GDM1 (cell line): ENCODE data around the gene ARHGEF10L.

Experiments
- DNase-seq: peaks from one replicate; lab custom pipeline; 2025; lab: John Stamatoyannopoulos, UW

Gene ARHGEF10L

DNA sequence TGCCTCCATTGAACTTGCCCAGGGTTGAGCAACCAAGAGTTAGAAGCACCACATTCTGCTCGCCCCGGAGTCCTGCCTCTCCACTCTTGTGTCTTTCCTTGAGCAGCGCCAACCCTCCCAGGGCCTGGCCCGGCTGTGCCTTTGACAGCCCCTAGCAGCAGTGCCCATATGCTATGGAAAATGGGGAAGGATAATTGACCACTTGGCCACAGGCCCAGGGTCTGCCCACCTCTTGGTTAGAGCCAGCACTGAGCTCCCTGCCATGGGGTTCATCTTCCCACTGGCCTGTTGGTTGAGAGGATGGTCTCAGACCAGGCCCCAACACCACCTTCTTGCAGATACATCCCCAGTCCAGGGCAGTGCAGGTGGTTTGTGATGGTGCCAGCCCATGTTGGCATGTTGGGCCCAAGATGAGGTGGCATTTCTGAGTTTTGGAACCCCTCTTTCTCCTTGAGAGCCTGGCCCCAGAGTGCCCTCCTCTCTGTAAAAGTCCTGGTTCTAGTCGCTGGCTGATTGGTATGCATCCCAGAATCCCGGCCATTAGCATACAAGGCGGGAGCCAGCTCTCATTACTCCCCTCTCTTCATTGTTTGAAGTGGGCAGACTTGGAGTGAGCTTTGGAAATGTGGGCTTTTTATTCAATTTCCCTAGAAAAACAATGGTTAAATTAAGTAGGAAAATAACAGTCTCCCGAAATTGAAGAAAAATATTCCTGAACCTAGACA lies 7.6 kb downstream of the ARHGEF10L start:
- DNase-seq: no peak

DNA sequence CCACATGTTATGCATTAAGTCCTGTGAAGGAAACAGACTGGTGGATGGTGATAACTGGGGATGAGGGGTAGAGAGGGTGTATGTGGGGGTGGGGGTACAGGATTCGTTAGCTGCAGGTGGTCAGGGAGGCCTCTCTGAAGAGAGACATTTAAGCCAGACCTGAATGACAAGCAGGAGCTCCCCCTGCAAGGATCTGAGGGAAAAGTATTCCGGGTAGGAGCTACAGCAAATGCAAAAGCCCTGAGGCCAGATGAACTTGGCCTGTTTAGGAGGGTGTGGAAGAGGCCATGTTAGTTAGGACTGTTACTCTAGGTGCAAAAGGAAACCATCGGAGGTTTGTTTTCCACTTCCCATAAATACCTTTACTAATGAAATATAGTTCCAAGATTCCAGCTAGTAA lies 9.9 kb downstream of the ARHGEF10L start:
- no peak for DNase-seq

DNA sequence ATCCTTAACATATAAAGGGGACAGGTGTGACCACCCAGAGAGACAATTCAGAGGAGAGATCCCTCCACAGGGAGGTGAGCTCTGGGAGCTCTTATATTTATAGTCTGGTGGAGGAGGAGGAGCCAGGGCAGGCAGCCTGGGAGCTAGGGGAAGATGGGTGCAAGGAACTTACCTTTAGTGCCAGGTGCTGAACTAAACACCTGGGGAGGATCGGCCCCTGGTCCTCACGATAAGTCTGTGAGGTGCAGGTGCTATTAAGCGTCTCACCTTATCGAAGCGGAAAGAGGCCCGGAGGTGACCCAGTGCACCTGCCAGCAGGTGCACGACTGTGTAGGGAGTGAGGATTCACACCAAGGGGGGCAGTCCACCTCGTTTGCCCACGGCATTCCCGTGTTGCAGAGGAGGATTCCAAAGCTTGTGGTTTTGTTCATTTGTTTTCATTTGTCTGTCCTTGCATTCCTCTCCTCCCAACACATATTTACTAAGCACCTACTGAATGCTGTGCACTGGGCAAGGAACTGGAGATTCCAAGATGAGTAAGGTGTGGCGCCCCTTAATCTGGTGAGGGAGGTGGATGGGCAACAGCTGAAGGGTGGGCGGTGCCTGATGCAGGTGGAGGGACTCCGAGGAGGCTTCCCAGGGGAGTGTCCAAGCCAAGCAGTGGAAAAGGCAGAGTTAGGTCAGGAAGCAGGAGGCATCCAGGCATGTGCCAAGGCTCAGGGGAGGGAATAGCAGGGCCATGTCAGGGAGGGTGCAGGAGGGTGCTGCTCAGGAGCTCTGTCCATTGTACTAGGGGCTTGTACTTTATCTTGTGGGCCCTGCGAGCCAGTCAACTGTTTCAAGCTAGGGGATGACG lies 11.5 kb downstream of the ARHGEF10L start:
- DNase-seq: no peak

DNA sequence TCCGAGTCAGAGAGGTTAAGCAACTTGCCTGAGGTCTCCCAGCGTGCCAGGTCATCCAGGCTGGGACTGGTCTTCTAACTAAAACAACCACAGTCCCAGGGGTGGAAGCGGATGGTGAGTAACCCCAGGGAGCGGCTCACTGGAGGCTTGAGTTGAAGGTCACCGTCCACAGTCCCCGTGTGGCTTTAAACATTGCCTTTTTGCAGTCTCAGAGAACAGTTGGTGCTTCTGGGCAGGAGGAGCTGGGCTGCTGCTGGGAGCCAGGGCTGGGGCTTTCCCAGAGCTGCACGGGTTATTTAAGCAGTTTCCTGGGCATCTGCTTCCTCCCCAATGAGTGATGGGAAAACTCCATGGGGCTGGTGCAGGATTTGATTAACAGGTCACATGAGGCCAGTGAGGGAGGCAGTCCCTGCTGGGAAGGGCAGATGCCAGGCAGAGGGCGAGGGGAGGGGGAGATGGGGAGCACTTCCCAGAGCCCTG lies 12.3 kb downstream of the ARHGEF10L start:
- DNase-seq: no peak

DNA sequence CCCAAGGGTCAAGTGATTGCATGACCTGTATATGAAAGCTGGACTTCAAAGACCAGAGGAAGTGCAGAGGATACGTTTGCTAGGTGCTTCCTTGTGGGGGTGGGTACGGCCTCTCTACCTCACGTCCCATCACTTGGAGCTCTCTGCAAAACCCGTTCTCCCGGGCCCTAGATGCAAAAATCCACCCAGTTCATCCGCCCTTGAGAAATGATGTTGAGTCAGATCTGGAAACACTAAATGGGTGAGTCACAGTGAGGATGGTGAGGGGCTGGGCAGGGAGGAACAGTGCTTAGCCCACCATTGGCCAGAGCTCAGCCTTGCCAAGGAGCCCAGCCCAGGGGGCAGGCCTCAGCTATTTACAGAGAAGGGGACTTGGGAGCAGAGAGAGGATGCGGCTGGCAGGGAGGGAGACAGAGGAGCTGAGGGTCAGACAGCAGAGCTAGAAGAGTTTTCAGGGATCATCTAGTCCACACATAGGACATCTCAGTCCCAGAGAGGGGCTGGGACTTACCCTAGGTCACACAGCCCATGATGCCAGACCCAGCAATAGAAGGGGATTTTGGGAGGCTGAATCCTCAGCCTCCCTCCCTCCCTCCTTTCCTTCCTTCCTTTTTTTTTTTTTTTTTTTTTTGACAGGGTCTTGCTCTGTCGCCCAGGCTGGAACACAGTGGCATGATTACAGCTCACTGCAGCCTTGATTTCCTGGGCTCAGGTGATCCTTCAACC lies 14.6 kb downstream of the ARHGEF10L start:
- no peak for DNase-seq

DNA sequence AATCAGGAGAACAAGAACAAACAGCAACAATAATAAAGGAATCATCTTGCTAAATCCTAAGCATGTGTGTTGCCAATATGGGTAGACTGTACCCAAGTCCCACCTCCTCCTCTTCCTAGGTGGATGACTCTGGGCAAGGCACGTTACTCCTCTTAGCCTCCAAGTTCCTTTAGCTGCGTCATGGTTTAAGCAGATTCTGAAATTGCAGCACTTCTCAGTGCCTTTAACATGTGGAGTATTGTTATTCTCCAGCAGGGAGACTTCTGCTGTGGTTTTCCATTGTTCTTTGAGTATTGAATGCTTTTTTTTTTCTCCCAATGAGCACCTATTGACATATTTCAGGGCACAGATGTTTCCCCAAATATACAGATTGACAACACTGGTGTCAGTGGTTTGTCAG lies 15.5 kb downstream of the ARHGEF10L start:
- no peak for DNase-seq

DNA sequence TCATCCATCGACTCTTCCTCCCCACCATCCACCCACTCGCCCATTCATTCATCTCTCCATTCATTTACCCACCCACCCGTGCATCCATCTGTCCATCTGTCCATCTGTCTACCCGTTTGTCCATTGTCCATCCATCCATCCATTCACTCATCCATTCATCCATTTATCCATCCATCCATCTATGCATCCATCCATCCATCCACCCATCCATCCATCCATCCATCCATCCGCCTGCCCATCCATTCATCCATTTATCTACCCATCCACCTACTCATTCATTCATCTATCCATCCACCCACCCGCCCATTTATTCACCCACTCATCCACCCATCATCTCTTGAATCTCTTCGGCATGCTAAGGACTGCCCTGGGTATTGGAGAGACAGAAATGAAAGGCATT lies 18.5 kb downstream of the ARHGEF10L start:
- DNase-seq: no peak

DNA sequence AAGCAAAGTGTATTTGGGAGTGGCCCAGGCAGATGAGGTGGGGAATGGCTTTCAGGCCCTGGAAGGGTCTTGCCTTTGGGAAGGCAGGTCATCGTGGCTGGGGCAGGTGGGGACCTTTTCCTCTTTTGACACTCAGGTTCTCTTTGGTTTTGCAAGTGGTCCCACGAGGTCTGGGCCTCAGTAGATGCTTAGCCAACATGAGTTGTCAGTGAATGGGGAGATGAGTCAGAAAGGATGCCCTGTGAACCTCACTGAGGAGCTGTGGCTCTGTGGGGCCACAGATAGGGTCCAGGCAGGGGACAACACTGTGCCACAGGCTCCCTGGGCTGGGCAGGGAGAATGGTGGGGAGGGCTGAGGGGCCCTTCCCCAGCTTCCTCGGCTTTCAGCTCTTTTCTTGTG lies 19.0 kb downstream of the ARHGEF10L start:
- DNase-seq: no peak

DNA sequence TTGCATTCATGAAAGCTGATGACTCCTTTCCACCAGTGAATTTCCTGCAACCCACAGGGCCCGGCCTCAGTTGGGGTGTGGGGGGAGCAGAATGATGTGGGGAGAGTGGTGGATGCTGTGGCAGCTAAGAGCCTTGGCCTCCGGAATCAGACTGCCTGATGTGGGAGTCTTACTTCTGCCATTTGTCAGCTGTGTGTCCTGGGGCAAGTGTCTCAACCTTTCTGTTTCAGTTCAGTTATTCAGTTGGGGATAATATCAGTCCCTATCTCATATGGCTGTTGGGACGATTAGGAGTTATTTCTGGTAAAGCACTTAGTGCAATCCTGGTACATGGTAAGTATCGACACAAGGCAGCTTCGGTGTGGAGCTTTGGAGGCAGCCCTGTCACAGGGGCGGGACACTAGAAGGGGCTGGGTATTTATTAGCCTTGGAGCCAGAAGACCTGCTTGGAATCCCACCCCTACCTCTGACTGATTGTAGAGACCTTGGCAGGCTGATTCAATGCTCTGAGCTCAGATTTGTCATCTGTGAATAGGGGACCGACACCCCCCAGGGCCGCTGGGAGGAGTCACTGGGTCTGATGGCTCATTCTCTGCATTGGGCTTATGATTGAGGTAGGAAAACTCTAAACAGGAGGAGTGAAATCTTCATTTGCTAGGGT lies 19.6 kb downstream of the ARHGEF10L start:
- DNase-seq: no peak

DNA sequence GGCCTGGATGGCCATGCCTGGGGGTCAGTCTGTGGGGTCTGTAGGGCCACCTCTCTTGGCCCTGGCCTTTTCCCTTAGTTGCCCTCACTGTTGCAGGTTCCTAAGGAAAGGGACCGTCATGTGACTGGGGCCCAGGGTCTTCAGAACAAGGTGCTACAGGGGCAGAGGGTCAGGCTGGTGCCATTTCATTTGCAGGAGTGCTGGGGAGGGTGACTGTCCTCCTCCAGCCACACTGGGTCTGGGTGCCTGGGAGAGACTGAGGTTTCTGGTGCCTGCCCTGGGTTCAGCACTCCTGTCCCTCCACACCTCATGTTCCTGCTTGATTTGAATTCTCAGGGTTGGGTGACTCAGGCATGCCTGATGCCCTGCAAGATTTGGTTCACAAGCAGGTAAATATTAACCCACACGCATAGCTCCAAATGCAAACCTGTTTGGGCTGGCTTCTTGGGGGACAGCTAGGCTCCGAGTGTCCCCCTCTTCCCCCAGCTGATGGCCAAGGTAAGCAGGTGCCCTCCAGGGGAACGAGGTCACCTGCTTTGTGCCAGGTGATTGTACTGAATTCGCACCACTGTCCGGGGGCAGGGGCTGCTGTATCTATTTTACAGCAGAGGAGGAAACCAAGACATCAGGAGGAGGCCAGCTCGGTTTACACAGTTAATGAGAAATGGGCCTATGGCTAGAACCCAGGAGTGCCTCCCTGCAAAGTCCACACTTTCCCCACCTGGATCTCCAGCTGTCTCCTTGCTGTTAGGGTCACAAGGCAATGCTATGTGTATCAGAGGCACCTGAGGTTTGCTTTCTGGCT lies 20.3 kb downstream of the ARHGEF10L start:
- no peak for DNase-seq

DNA sequence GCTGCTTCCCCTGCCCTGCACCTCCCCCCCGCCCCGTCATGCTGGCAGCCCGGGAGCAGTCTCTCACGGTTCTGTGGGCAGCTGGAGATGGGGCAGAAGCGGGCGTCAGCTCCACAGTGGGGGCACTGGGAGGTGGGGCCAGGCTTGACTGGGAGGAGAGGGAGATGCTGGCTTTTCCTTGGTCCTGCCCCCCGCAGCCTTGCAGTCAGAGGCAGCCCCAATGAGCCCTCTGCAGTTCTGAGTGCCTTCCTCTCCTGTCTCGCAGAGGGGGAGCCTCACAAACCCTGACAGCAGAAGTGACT lies 21.7 kb downstream of the ARHGEF10L start:
- DNase-seq: no peak

DNA sequence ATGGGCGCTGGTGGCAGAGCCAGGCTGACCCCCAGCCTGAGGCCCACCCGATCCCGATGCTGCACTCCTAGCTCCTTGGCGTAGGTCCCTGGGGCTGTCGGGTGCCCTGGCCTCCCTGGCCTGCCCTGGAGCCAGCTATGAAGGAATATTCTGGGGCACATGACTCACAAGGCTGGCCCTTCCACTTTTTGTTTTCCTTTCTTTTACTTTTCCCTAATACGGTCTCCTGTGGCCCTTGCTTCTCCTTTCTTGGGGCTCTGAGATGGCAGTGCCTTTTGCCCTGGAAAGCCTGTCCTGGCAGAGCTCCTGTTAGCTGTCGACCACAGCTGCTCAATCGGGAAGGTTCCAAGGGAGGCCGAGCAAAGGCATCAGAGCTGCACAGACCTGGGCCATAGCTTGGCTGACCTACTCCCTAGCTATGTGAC lies 22.1 kb downstream of the ARHGEF10L start:
- no peak for DNase-seq

DNA sequence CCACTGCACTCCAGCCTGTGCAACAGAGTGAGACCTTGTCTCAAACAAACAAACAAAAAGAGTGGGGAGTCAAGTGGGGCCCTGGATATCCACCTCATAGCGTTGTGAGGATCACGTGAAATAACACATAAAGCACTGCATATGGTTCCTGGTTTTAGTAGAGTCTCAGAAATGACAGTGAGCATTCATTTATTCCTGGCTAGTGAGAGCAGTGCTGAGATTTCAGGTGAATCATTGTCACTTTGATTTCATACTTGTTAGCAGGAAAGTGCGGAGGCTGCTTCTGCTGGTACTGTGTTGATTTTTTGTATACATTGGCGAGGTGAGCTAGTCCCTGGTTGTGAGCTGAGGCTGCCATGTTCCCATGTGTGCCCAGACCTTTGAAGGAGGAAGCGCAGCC lies 22.9 kb downstream of the ARHGEF10L start:
- DNase-seq: no peak

DNA sequence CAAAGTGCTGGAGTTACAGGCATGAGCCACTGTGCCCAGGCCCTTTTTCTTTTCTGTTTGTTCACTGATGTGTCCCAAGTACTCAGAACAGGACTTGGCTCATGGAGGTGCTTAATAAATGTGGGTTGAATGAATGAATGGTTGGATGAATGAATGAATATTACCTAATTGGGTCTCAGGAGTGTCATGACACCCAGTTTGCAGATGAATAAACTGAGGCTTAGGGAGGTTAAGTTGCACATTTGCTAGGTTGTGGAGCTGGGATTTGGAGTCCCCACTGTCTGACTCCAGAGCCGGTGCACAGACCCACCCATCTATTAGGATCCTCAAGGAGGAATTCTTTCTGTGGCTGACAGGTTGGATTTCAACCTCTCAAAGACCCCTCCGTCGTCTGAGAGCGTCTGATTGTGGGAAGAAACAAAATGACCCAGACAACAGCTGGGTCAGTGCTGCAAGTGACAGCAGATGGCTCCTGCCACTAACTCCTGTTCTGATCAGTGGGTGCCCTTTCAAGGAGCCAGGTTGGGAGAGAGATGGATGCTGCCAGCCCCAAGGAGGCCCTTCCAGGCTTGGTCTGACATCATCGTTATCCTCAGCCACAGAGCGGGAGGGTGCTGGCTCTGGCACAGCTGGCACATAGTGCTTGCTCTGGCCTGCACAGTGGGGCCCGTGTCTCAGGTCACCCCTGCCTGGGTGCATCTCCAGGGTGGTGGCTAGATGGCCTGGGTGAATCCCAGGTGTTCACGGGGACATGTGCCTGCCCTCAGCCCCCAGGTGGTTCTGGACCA lies 24.2 kb downstream of the ARHGEF10L start:
- DNase-seq: no peak

DNA sequence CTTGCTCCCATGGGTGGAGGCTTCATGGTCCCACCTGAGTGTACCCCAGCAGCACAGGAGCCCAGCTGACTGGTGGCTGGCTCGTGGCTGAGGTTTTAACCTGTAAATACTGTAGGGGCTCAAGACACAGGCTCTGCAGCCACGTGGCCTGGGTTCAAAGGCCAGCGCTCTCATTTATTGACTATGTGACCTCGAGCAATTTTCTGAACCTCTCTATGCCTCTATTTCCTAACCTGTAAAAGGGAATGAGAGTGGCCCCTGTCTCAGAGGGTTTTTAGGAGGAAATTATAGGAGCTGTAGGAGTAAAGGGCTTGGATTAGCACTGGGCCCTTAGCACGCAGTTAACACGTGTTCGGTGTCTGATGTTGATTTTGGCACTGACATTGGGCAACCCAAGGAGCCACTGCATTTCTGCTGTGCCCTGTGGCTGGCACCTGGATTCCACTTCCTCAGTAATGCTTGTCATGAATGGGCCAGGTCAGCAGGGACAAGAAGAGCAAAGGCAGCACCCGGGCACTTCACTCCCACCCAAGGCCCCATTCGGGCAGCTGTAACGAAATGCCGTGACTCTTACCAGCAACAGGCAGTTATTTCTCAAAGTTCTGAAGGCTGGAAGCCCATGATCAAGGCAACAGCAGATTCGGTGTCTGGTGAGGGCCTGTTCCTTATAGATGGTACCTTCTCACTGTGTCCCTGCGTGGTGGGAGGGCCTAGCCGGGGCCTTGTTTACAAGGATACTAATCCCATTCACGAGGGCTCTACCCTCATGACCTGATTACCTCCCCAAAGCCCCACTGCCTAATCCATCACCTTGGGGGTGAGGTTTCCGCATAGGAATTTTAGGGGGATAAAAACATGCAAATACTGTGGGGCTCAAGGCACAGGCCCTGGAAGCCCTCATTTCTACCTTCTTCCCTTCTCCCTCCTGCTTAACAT lies 25.2 kb downstream of the ARHGEF10L start:
- no peak for DNase-seq

DNA sequence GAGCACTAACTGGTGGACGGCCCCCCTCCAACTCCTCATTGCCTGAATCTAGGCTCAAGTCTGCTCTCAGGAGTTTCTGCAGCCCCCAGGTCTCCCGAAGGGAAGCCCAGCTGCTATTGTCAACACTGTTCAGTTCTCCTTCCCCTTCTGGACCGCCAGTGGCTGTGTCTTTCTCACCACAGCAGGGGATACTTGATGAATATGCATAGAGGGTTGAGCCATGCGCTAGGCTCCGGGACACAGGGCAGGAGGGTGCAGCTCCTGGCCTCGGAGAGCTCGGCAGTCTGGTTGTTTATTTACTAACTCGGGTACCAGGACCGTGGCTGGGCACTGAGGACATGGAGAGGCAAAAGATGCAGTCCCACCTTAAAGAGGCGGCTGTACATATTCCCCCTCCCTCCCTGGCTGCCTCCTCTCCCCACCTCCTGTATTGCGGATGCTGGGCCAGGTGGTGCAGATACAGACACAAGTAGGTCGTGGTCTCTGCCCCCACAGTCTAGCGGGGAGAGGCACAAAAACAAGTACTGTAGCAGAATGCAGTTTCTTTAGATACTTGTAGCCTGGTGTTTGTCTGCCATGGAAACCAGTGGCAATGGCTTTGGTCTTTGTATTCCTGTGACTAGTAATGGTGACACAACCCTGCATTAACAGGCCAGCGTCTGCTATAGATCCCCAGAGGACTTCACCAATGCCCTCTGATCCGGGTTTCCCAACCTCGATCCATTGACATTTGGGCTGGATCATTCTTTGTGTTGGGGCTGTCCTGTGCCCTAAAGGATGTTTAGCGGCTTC lies 26.2 kb downstream of the ARHGEF10L start:
- no peak for DNase-seq

DNA sequence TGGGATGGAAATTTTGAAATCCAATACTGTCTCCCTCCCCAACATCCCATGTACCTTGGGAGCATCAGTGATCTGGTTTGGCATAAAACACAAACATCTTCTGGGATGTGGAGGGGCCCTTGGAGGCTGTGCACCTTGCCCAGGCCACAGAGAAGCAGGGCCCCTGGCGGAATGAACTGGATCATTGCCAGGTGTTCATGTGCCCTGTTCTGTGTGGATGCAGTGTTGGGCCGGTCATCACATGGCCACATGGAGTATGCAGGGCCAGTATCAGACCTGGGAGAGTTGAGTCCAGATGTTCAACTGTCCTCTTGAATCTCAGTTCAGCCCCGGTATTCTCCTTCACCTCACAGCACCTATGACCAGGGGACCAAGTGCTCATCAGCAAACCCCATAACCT lies 26.9 kb downstream of the ARHGEF10L start:
- DNase-seq: no peak

DNA sequence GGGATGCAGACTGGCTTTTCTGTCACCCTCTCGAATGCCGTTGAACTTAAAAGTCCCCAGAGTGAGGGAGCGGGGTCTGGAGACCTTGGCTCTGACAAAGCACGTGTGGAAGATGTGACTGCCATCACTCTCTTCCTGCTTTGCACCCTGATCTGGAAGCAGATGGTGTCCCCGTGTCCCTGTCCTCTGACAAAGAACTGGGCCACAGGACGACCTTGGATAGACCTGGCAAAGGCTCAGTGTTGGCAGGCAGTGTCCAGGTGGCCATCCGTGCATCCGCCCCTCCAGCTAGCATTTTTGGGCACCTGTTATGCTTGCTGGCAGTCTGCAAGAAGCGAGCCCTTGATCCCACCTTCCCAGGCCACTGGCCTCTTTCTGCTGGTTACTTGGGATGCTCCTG lies 27.4 kb downstream of the ARHGEF10L start:
- DNase-seq: no peak

DNA sequence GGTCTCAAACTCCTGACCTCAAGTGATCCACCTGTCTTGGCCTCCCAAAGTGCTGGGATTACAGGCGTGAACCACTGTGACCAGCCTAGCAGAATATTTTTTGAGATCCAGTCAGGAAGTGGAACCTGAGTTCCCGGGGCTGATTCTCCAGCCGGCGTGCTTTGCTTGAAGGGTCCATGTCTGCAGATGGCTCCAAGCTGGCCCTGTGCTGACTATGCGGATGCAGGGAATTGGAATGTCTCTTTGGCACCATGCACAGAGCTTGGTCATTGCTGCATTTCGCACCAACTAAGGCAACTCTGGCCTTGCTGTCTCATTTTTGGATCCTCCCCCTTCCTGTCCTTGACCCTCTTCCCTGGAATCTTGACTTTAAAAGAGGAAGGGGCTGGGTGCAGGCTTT lies 28.1 kb downstream of the ARHGEF10L start:
- no peak for DNase-seq
